HG02678 (cell line): ENCODE results near the gene LSAMP.

ENCODE experiments used
- ATAC-seq: cut with Tn5 transposase; IDR thresholded peaks from one replicate; pipeline ENCODE4 v1.9.1; 2021; ENCODE audit warnings: mild to moderate bottlenecking, moderate library complexity; ENCODE audit not compliant: unreplicated experiment

Gene LSAMP

DNA sequence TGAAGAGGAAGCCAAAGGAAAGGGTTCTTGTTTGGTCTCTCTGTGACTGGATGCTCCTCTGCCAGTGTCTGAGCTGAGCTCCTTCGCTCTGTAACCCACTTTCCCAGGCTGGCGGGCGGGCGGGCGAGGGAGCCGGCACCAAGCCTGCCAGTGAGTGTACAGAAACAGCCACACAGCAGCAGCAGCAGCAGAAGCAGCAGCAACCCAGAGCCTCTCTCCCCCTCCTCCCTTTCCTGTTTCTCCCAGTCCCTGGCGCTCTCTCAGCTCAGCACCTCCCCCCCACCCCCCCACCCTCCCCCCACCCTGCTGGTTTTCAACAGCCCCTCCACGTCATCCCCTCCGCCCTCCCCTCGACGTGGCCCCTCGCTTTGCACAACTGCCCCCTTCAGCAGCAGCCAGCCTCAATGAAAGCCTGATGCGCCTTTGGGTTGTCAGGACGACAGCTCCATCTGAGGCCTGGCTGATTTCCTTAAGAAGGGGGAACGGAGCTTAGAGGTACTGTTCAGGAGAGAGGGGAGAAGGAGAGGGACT is at the start of gene LSAMP:
Gene LSAMP, minus strand, starts transcription at position 177 of the 531 bp plus-strand sequence.
- no peak for ATAC-seq

DNA sequence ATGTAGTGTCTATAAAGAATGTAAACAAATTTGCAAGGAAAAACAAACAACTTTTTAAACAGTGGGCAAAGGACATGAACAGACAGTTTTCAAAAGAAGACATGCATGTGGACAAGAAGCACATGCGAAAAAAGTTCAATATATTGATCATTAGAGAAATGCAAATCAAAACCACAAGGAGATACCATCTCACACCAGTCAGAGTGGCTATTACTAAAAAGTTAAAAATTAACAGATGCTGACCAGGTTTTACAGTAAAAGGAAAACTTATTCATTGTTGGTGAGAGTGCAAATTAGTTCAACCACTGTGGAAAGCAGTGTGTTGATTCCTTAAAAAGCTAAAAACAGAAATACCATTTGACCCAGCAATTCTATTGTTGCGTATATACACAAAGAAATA is 47.1 kb upstream of the LSAMP start:
- ATAC-seq: peak; percentile 44

GRCh38 chr3:116483135-116483534 is 37.8 kb upstream of the LSAMP start:
- ATAC-seq: no peak

DNA sequence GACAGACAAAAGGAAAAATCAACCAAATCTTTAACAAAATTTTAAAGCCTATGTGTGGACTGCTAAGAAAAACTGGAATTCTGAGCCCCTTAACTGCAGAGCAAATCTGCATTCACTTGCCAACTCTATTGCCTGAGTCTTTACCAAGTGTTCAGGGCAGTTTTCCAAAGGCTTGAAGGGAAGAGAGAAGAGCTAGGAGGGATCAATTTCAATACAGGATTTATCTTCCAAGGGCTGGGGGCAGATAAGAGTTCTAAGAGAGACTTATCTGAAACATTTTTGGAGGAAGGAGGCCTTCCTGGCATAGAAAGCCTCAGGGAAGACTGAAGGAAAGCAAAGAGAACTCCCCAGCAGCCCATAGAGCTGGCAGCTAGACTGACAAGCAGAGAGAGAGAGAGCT is 31.4 kb upstream of the LSAMP start:
- no peak for ATAC-seq

- ATAC-seq: no peak
Measured at GRCh38 chr3:116474801-116475200, 29.5 kb upstream of the LSAMP start.

DNA sequence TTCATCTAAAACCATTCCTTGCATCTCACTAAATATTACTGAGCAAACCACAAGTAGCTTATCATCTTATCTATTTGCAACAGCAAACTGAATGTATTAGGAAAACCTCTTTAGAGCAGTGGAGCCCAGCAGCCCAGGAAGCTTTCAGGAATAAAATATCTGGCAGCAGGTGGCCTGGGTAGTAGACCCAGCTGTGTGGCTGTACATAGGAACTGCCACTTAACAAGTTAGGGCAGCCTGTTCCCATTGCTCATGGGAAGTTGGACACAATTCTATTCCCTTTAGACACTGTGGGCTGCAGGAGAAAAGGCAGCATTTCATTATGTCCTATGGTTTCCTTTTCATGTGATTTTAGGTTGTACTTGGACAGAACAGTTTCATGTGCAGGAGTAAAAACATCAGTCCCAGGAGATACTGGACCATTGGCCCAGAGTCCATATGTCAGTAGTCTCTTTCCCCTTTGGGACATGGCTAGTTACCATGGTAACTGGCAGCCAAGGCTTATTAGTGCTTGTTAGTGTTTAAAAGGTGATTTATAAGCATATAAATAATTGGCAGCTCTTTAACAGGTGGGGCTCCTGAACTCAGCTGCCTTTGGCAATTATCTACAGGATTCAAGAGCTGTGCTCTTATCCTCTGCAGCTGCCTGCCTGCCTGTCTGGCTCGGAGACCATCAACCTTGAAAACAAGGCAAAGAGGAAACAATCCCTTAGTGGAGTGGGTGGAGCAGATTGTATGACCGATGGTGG is 28.9 kb upstream of the LSAMP start:
- ATAC-seq: no peak

- no peak for ATAC-seq
Measured at GRCh38 chr3:116473602-116474001, 28.3 kb upstream of the LSAMP start.

- no peak for ATAC-seq
Measured at GRCh38 chr3:116470605-116471197, 25.4 kb upstream of the LSAMP start.

DNA sequence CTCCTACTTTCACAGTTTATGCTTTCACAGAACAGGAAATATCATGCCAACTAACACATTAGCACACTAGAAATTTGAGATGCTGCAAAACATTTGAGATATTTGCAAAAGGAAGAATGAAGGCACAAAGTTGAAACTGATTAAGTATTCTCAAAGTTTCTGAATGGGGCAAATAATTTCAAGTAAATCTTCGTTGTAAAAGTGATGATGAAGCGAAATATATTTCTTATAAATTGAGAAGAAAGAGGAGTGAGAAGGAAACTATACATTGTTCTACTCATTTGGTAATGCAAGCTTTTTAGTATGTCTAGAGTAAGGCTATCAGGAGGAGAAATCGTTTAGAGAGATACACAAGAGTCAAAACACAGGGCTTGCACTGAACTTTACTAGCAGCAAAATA is 24.3 kb upstream of the LSAMP start:
- ATAC-seq: no peak

GRCh38 chr3:116464276-116464798 is 19.1 kb upstream of the LSAMP start:
- ATAC-seq: no peak

- no peak for ATAC-seq
Measured at GRCh38 chr3:116453666-116454346, 8.5 kb upstream of the LSAMP start.

- no peak for ATAC-seq
Measured at GRCh38 chr3:116449546-116450350, 4.5 kb upstream of the LSAMP start.

DNA sequence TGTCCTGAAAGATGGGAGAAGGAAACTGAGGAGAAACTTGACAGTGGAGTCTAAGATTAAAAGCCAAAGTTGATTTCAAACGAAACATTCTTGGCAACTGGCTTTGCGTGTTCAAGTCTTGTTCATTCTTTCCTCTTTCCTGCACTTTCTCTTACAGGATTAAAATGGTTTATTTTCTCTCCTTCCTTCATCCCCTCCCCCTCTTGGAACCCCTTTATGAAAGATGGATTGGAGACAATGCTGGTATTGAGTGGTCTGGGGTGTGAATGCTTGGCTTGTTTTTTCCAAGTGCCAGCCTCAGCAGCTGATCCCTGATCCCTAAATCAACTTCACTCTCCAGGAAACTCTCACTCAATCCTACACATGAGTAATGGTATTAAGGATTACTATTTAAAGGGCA is 703 bp upstream of the LSAMP start:
- ATAC-seq: no peak

DNA sequence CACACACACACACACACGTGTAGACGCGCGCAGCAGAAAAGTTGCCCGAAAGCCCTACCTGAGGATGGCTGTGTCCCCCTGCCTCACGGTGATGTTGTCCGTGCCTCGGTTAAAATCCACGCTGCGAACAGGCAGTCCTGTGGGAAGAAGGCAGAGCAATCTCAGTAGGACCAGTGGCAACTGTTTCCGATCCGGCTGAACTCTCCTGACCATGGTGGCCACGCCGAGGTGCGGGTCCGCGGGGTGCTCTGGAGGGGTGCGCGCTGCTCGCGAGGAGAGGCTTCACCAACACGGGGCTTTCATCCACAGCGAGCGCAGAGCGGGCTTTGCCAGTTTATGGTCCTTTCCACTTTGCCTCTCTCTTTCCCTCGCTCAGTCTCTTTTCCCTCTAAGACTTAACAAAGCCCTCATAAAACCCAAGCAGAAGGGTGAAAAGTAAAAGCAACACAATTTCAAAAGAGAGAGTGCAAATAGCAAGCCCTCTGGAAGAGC is 422 bp downstream of the LSAMP start:
- ATAC-seq: no peak

GRCh38 chr3:116444115-116444747 is 1.1 kb downstream of the LSAMP start:
- no peak for ATAC-seq

DNA sequence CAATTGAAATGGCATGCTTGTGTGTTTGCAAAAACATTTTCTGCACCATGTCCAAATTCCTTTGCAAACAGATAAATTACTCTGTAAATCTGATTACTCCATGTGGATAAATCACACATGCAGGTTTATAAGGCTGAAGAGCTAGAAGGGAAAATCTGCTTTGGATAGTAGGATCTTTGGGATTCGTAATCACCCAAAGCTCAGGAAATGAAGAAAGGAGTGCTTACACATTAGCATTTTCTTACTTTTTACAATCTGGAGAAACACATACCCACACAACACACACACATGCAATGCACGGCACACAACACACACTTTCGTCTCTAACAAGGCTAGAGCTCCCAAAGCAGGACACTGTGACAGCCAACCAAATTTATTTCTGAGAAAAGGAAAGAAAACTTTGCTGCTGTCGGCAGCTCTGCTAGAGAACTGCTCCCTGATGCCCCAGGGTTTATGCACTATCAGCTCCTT is 2.1 kb downstream of the LSAMP start:
- no peak for ATAC-seq

GRCh38 chr3:116442331-116443021 is 2.8 kb downstream of the LSAMP start:
- ATAC-seq: no peak

GRCh38 chr3:116441652-116442051 is 3.6 kb downstream of the LSAMP start:
- no peak for ATAC-seq

DNA sequence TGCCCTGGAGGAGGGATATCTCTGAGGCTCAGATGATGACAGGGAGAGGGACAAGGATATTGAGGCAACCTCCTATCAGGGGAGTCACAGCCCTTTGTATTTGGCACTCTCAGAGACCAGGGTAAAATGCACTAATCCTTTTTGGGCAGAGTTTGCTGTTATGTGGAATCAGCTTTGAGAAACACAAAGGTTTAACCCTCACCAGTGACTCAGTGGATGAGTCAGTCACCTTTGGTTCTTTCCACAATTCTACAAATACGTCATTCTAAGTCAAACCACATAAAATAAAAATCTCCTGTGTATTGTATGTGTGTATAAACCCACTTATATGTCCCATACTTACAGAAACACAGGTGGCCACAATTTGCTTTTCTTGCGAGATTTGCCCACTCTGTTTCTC is 5.1 kb downstream of the LSAMP start:
- ATAC-seq: no peak
